Measurements from ENCODE around the gene CACNA2D1. TPM values are rescaled to one million over a fixed set of nuclear protein-coding genes. Genes with fewer than 3 reads are reported as not detected.

CACNA2D1 gene
- total RNA-seq: not detected

DNA sequence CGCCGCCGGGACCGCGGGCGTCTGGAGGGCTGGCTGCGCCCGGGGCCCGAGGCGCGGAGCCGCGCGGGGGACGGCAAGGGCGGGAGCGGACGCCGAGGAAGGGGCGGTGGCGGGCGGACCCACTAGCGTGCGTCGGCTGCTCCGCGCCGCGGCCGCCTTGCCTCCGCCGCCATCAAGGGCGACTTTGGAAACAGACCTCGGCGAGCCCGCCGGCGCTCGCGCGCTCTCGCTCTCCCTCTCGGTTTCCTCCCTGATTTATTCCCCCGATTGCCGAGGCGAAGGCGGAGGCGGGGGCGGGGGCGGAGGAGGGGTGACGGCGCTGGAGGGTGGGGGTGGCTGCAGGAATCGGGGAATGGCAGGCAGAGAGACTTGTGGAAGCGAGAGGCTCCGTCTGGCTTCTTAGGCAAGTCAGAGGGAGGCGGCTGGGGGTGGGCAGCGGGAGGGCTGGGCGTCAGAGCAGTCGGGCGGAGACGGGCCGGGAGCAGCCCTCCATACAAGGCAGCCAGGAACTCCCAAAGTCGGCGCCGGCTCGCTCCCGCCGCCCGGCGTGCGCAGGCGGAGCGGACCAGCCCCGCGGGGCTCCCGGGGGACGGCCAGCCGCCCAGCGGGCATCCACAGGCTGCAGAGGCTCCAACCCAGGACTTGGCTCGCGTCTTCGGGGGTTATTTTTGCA is at the start of gene CACNA2D1:
Gene CACNA2D1 (minus strand): TSS at position 231 of the 673 bp plus-strand sequence.
- intact Hi-C loops (cut with micrococcal nuclease): no loop called here
- H3K27ac Mint-ChIP-seq: no peak within 1 kb of the TSS
- H3K4me3 Mint-ChIP-seq: peak within 1 kb of the TSS; percentile 36
- H3K9me3 Mint-ChIP-seq: no peaks in the 10 kb centered on the region
- H3K36me3 Mint-ChIP-seq (ENCODE audit: low read depth): no peaks in the 10 kb centered on the region
- DNase-seq: peak; percentile 4
- ChIA-PET POLR2A (no interaction called here), CTCF (no interaction called here)
- no peak for TF ChIP-seq CTCF (IDR thresholded peaks at IDR 0.05)
- ATAC-seq: peak; percentile 55
- H3K27me3 Mint-ChIP-seq: peaks cover 42% of the 10 kb centered on the region
- H3K4me1 Mint-ChIP-seq (ENCODE audit: low read depth): peaks cover 3% of the 10 kb centered on the region

DNA sequence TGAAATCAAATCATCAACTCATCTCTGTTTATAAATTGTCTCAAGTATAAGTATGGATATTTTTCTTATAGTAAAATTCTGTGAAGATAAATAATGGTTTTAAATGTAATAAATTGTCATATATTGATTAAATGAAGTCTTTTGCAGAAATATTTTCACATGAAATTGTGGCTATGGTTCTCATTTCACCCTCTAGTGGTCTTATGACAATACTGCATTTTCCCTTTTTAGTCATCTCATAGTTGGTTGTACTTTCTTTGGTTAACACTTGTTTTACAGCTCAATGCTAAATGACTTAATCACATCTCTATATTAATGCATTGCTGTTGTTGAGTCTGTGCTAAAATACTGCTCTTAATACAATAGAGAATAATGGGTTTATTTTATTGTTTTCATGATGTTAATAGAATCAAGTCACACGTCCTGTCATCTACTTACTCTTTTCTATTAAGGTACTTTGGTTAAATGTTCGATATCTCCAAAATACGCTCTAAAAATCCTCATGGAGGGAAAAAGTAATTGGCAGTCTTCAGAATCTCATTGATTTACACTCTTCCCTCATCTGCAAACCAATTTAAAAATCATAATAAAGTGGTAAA is 38.0 kb upstream of the CACNA2D1 start:
- TF ChIP-seq CTCF (IDR thresholded peaks at IDR 0.05): peak; percentile 44
- POLR2A ChIA-PET: no interaction called here
- Mint-ChIP-seq H3K4me3 (no peak overlapping the region), H3K27me3 (no peaks in the 10 kb centered on the region), H3K27ac (no peak overlapping the region), H3K9me3 (peaks cover 2% of the 10 kb centered on the region), H3K36me3 (ENCODE audit: low read depth) (no peaks in the 10 kb centered on the region), H3K4me1 (ENCODE audit: low read depth) (no peaks in the 10 kb centered on the region)
- DNase-seq: no peak
- intact Hi-C loops (cut with micrococcal nuclease): no loop called here
- ATAC-seq: no peak
- CTCF ChIA-PET: interaction anchor here (0.6 to 1.3 kb wide), 5 partner anchors 13 to 90 kb away, joined by 3 read pairs; no protein-coding TSS in a partner anchor

DNA sequence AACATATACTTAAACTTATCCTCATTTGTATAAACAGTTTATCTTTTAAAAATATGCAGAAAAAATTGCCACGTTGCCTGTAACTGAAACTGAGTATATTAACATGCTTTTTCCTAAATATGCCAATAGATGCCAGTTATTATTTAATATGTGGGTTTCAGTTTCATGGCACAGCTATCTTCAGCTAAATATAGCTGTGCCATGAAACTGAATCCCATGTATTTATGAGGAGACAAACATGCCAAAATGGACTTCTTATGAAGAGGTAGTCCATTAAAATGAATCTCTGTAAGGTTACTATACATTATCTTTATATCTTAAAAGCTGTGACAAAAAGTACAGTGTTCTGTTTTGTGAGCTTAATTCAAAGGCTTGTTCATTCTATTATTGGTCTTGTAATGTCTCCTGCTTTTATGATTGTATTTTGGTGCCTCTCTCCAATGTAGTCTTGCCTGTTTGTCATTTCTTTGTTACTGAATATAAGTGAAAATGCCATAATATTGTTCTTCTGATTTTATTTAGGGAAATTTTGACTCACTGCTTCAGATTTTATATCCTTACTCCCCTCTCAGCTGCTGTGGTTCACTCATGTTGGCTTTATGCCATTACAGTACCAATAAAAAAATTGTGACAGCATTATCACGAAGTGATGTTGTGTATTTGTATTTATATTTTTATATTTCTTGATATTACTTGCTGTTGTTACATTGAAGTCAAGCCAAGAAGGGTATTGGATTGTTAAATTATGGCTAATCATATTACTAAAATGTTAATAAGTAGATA is 34.3 kb upstream of the CACNA2D1 start:
- ChIA-PET POLR2A (no interaction called here), CTCF (no interaction called here)
- Mint-ChIP-seq H3K4me3 (no peak overlapping the region), H3K9me3 (peaks cover 1% of the 10 kb centered on the region), H3K27me3 (no peaks in the 10 kb centered on the region), H3K27ac (no peak overlapping the region), H3K36me3 (ENCODE audit: low read depth) (no peaks in the 10 kb centered on the region), H3K4me1 (ENCODE audit: low read depth) (no peaks in the 10 kb centered on the region)
- DNase-seq (no peak), ATAC-seq (no peak)
- no peak for TF ChIP-seq CTCF (IDR thresholded peaks at IDR 0.05)
- intact Hi-C loops (cut with micrococcal nuclease): no loop called here

DNA sequence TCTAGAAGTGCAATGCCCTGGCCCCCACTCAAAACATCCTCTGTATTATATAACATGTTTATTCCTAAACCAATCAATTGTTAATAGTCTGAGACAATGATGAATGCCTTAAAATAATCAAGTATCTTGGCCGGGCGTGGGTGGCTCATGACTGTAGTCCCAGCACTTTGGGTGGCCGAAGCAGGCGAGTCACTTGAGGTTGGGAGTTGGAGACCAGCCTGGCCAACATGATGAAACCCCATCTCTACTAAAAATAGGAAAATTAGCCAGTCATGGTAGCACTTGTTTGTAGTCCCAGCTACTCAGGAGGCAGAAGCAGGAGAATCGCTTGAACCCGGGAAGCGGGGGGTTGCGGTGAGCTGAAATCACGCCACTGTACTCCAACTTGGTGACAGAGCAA is 29.4 kb upstream of the CACNA2D1 start:
- Mint-ChIP-seq H3K36me3 (ENCODE audit: low read depth) (no peaks in the 10 kb centered on the region), H3K27me3 (no peaks in the 10 kb centered on the region), H3K4me3 (no peak overlapping the region), H3K4me1 (ENCODE audit: low read depth) (no peaks in the 10 kb centered on the region), H3K27ac (no peak overlapping the region), H3K9me3 (peaks cover 1% of the 10 kb centered on the region)
- no peak for TF ChIP-seq CTCF (IDR thresholded peaks at IDR 0.05)
- ChIA-PET POLR2A (no interaction called here), CTCF (no interaction called here)
- ATAC-seq: no peak
- intact Hi-C loops (cut with micrococcal nuclease): no loop called here
- no peak for DNase-seq
